ENCODE results near the gene TMCC2.

GRCh38 chr1:205283270-205284147, 55.8 kb downstream of the TMCC2 start:
- TF ChIP-seq, protein P1, sequence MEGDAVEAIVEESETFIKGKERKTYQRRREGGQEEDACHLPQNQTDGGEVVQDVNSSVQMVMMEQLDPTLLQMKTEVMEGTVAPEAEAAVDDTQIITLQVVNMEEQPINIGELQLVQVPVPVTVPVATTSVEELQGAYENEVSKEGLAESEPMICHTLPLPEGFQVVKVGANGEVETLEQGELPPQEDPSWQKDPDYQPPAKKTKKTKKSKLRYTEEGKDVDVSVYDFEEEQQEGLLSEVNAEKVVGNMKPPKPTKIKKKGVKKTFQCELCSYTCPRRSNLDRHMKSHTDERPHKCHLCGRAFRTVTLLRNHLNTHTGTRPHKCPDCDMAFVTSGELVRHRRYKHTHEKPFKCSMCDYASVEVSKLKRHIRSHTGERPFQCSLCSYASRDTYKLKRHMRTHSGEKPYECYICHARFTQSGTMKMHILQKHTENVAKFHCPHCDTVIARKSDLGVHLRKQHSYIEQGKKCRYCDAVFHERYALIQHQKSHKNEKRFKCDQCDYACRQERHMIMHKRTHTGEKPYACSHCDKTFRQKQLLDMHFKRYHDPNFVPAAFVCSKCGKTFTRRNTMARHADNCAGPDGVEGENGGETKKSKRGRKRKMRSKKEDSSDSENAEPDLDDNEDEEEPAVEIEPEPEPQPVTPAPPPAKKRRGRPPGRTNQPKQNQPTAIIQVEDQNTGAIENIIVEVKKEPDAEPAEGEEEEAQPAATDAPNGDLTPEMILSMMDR (IDR thresholded peaks at IDR 0.05; ENCODE audit: low read depth, low read length, poor library complexity, severe bottlenecking), result no peak
- TF ChIP-seq EZH2phosphoT487 (IDR thresholded peaks at IDR 0.05; ENCODE audit: borderline replicate concordance, low read length), result no peak

All from DOHH2 (cell line).